ENCODE measurements around the gene PPM1E.

DNA sequence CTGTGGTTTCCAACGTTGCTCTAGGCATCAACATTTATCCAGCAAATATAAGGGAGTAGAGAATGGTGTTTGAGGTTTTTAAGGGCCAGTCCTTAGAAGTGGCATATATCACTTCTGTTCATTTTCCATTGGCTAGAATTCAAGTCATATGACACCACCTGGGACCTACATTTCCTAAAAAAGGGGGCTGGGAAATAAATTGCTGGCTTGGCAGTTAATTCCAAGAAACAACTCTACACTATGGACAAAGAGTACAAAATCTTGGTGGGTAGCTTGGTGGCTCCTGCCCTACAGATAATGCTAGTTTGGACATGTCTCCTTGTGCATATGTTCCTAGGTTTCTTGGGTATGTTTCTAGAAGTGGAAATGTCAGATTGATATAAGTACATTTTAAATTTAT is 7.6 kb downstream of the PPM1E start:
- TF ChIP-seq, protein P1, sequence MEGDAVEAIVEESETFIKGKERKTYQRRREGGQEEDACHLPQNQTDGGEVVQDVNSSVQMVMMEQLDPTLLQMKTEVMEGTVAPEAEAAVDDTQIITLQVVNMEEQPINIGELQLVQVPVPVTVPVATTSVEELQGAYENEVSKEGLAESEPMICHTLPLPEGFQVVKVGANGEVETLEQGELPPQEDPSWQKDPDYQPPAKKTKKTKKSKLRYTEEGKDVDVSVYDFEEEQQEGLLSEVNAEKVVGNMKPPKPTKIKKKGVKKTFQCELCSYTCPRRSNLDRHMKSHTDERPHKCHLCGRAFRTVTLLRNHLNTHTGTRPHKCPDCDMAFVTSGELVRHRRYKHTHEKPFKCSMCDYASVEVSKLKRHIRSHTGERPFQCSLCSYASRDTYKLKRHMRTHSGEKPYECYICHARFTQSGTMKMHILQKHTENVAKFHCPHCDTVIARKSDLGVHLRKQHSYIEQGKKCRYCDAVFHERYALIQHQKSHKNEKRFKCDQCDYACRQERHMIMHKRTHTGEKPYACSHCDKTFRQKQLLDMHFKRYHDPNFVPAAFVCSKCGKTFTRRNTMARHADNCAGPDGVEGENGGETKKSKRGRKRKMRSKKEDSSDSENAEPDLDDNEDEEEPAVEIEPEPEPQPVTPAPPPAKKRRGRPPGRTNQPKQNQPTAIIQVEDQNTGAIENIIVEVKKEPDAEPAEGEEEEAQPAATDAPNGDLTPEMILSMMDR (IDR thresholded peaks at IDR 0.05; ENCODE audit: low read depth, low read length, poor library complexity, severe bottlenecking), result no peak
- TF ChIP-seq EZH2phosphoT487 (IDR thresholded peaks at IDR 0.05; ENCODE audit: borderline replicate concordance, low read length), result no peak

All from DOHH2 (cell line).